ENCODE measurements around the gene ATXN1. TPM values are rescaled to one million over a fixed set of nuclear protein-coding genes. Genes with fewer than 3 reads are reported as not detected.

ATXN1 gene
- total RNA-seq, 1 experiment from 2014 or later: 16.5 TPM

GRCh38 chr6:16765235-16765634 is 4.0 kb upstream of the ATXN1 start:
- no peaks in the 10 kb centered on the region for H3K27me3 Mint-ChIP-seq (ENCODE audit: insufficient read depth, unreplicated experiment)
- no peak overlapping the region for H3K27ac Mint-ChIP-seq (ENCODE audit: low read depth, unreplicated experiment)
- no peaks in the 10 kb centered on the region for H3K36me3 Mint-ChIP-seq (ENCODE audit: insufficient read depth, unreplicated experiment)
- H3K4me3 Mint-ChIP-seq (ENCODE audit: unreplicated experiment): no peak overlapping the region
- ChIA-PET CTCF (interaction anchor here (0.5 to 5.0 kb wide), 12 partner anchors 55 to 635 kb away, joined by 3 to 90 read pairs (median 6); no protein-coding TSS in a partner anchor), POLR2A (interaction anchor here (1.3 to 1.8 kb wide), 2 partner anchors 254 to 321 kb away, joined by 5 to 6 read pairs; no protein-coding TSS in a partner anchor)
- no peaks in the 10 kb centered on the region for H3K9me3 Mint-ChIP-seq (ENCODE audit: unreplicated experiment)
- BruUV-seq (replicated peaks): no TSS peak
- TF ChIP-seq CTCF (IDR thresholded peaks at IDR 0.05; ENCODE audit: unreplicated experiment): no peak
- intact Hi-C loops (cut with micrococcal nuclease): loop anchor here (10.0 kb wide), 1 partner anchor 360 kb away; no protein-coding TSS in a partner anchor
- peaks cover 21% of the 10 kb centered on the region for H3K4me1 Mint-ChIP-seq (ENCODE audit: insufficient read depth, unreplicated experiment)
- DNase-seq (ENCODE audit: unreplicated experiment): no peak

DNA sequence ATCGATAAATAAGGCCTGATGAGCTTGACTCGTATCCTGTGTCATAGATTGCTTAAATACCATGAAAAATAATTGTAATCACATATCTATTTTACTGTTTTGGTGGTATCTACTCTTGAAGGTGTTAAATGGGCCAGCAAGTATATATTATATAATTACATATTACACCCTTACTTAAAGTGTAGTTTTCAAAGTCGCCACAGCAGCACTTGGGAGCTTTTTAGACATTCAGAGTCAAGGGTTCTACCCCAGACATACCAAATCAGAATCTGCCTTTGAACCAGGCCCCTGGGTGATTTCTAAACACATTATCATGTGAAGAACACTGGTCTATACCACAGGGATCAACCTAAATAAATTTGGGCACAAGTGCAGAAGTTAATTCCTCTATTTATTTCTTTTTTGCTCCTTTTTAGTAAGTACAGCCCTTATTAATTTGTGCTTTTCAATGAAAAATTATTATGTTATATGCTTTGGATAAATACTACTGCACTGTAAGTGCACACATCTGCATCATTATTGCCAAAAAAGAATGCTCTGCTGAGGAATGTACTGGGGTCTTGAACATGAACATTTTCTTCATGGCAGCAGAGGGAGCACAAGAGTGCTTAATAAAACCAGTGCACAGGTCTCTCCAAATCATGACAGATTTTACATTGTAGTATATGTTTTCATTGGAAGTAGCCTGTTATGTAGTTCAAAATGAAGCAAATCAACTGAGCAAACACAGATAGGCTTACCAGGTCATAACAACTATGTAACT is 3.1 kb upstream of the ATXN1 start:
- Mint-ChIP-seq H3K4me1 (ENCODE audit: insufficient read depth, unreplicated experiment) (peaks cover 13% of the 10 kb centered on the region), H3K4me3 (ENCODE audit: unreplicated experiment) (no peak overlapping the region), H3K27ac (ENCODE audit: low read depth, unreplicated experiment) (no peak overlapping the region), H3K36me3 (ENCODE audit: insufficient read depth, unreplicated experiment) (no peaks in the 10 kb centered on the region), H3K27me3 (ENCODE audit: insufficient read depth, unreplicated experiment) (no peaks in the 10 kb centered on the region), H3K9me3 (ENCODE audit: unreplicated experiment) (no peaks in the 10 kb centered on the region)
- DNase-seq (ENCODE audit: unreplicated experiment): no peak
- TF ChIP-seq CTCF (IDR thresholded peaks at IDR 0.05; ENCODE audit: unreplicated experiment): peak; percentile 37
- intact Hi-C loops (cut with micrococcal nuclease): loop anchor here (1.0 to 10.0 kb wide), 4 partner anchors 37 to 360 kb away; no protein-coding TSS in a partner anchor
- no TSS peak for BruUV-seq (replicated peaks)
- ChIA-PET CTCF (interaction anchor here (0.6 to 5.0 kb wide), 30 partner anchors 8 to 634 kb away, joined by 3 to 90 read pairs (median 5); no protein-coding TSS in a partner anchor), POLR2A (interaction anchor here (0.5 to 4.1 kb wide), 14 partner anchors 11 to 433 kb away, joined by 3 to 79 read pairs (median 6); no protein-coding TSS in a partner anchor)

DNA sequence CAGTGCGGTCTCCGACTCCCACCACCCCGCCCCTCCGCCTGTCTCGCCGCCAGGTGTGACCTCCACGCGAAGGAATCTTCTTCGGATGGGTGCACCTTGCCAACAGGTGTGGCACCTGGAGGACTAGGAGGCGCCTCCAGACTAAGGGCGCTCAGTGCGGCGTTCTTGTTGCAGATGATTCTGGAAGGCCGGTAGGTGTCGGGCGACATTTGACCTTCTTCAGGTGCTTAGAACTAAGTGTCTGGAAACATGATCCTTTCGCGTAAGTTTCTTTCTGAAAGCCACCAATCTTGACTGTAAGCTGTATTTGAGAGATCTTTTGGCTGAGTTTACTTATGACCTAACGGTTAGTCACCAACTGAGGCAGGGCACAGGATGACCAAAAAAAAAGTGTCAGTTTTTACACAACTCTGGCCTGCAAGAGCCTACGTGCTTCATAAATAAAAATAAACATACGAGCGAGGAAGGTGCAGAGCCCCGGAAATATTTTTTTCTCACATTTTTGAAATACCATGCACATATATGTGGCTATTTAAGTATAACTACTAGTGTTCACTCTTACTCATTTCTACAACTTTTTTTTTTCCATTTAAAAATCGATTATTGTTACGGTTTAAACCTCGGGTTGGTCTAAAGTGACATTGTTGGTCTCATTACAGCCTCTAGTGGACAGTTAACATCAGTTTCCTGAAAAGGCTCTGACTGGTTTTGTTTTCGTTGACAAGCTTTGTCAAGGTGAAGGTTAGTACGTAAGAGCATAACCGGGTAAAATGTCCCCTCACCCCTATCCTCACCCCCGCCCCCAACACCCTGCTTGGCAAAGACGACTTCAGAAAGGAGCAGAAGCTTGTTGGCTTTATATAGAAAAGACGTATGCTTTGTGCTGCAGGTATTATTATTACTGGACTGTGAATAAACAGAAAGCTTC is 1.6 kb upstream of the ATXN1 start:
- H3K4me1 Mint-ChIP-seq (ENCODE audit: insufficient read depth, unreplicated experiment): peaks cover 12% of the 10 kb centered on the region
- H3K27me3 Mint-ChIP-seq (ENCODE audit: insufficient read depth, unreplicated experiment): no peaks in the 10 kb centered on the region
- H3K27ac Mint-ChIP-seq (ENCODE audit: low read depth, unreplicated experiment): peak overlapping the region; percentile 77
- peak; percentile 86 for DNase-seq (ENCODE audit: unreplicated experiment)
- ChIA-PET POLR2A (interaction anchor here (0.6 to 4.1 kb wide), 35 partner anchors 8 to 533 kb away, joined by 3 to 79 read pairs (median 5); no protein-coding TSS in a partner anchor), CTCF (interaction anchor here (0.5 to 5.0 kb wide), 65 partner anchors 10 to 1375 kb away, joined by 3 to 90 read pairs (median 4); no protein-coding TSS in a partner anchor)
- intact Hi-C loops (cut with micrococcal nuclease): loop anchor here (1.0 to 10.0 kb wide), 4 partner anchors 36 to 358 kb away; no protein-coding TSS in a partner anchor
- H3K9me3 Mint-ChIP-seq (ENCODE audit: unreplicated experiment): no peaks in the 10 kb centered on the region
- peak overlapping the region; percentile 90 for H3K4me3 Mint-ChIP-seq (ENCODE audit: unreplicated experiment)
- H3K36me3 Mint-ChIP-seq (ENCODE audit: insufficient read depth, unreplicated experiment): no peaks in the 10 kb centered on the region
- BruUV-seq (replicated peaks): TSS peak; percentile 41
- peak; percentile 51 for TF ChIP-seq CTCF (IDR thresholded peaks at IDR 0.05; ENCODE audit: unreplicated experiment)
